SK-N-DZ (cell line): ENCODE measurements around the gene PROSER2.

Experiments used
- DNase-seq: peaks from one replicate; pipeline ENCODE4 v3.0.0-alpha.2; 2015; ENCODE audit warnings: low spot score

Gene PROSER2

GRCh38 chr10:11906714-11907113 lies 83.6 kb downstream of the PROSER2 start:
- no peak for DNase-seq

DNA sequence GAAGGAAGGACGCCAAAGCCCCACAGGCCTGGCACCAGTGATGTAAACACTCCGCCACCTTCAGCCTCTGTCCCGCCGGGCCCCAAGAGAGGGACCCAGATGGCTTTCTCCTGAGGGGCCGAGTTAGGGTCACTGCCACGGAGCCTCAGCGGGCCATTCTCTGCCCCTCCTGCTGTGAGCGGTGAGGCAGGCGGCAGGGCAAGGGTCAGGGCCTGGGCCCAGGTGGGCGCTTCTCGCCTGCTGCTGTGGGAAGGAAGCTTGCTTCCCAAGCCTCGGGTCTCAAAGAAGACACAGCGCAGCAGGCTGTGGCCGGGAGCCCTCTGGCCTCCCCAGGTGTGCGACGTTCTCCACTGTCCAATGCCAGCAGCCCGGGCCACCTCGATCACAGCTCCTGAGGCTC lies 84.8 kb downstream of the PROSER2 start:
- no peak for DNase-seq

DNA sequence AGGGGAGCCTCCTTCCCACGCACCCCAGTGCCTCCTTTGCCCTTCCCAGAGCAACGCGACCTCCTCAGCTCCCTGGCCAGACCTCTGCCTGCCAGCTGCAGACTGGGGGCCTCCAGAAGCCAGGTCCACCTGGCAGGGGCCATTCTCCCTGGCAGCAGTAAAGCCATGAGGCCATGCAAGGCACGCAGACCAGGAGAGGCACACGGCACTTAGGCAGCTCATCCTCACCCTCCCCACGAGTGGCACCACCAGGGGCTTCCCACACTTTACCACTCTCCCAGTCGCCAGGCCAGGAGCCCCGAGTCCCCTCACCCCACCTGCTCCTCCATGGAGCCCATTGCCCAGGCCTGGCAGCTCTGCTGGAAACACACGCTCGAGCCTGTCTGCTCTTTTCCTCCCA lies 85.4 kb downstream of the PROSER2 start:
- no peak for DNase-seq

- no peak for DNase-seq
Observed at GRCh38 chr10:11908991-11909390, 85.8 kb downstream of the PROSER2 start.

DNA sequence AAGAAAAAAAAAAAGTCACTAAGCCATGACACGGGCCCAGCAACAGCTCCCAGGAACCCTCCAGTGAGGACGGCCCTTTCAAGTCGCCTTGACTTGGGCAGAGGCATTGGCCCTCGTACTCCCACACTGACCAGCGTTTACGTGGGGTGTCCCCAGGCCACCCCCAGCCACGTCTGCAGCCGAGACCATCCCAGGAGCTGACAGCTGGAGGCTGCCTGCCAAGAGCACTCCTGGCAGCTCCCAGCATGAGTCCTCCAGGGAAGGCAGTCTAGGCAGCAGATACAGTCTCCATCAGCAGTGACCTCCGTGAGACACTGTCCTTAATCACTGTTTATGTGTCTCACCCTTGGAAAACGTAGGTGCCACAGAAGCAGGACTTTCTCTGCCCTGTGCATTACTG lies 86.5 kb downstream of the PROSER2 start:
- DNase-seq: no peak

DNA sequence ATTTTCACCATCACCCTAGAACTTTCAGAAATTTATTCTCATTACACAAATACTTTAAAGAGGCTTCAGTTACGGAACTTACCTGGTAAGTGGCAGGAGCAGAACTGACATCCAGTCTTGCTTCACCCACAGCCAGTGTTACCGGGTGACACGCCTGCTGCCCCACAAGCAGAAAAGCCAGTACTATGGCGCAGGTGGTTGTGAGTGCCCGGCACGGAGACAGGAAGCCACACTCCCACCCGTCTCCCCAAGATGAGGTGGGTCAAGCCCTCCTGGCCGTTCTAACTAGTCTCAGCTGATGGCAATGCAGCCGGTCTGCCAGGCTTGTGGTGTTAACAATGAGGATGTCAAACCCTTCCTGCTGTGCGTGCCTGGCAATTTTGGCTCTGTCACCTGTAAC lies 86.9 kb downstream of the PROSER2 start:
- DNase-seq: no peak

GRCh38 chr10:11913079-11913641 lies 90.0 kb downstream of the PROSER2 start:
- DNase-seq: no peak

DNA sequence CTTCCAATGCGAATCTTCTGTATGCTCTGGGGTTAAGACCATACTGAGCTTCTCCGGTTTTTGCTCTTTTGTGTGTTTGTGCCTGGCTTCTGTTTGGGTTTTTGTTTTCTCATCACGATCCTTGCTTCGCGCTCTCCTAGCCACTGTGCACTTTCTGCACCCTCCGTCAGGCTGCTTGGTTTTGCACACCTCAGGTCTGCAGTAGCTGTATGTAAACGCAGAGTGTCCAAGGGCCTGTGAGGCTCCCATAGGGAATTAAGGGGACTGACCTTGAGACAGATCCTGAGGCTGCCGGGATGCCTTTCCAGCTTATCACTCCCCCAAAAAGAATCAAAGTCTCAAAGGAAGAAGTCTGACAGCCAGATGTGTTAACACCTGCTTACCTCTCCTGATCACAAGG lies 95.2 kb downstream of the PROSER2 start:
- no peak for DNase-seq

- DNase-seq: no peak
Observed at GRCh38 chr10:11919271-11919670, 96.1 kb downstream of the PROSER2 start.
